Measurements from ENCODE around the gene CACNA1H.

CACNA1H gene

GRCh38 chr16:1152651-1153259 is at the start of gene CACNA1H:
TSS of gene CACNA1H (plus strand) at chr16:1153106. CDS start at chr16:1153738, 632 bp downstream.
- in situ Hi-C loops (cut with MboI; ENCODE audit: low sequenced_read_pairs) = no loop called here

- in situ Hi-C loops (cut with MboI; ENCODE audit: low sequenced_read_pairs) = no loop called here
These were observed 49.3 kb upstream of the CACNA1H start for GRCh38 chr16:1103636-1103980.

- in situ Hi-C loops (cut with MboI; ENCODE audit: low sequenced_read_pairs) = no loop called here
These were observed 46.9 kb upstream of the CACNA1H start for GRCh38 chr16:1105888-1106620.

GRCh38 chr16:1106659-1107058 is 46.2 kb upstream of the CACNA1H start:
- in situ Hi-C loops (cut with MboI; ENCODE audit: low sequenced_read_pairs) = no loop called here

GRCh38 chr16:1107141-1107540 is 45.8 kb upstream of the CACNA1H start:
- in situ Hi-C loops (cut with MboI; ENCODE audit: low sequenced_read_pairs) = no loop called here

GRCh38 chr16:1107731-1108130 is 45.2 kb upstream of the CACNA1H start:
- in situ Hi-C loops (cut with MboI; ENCODE audit: low sequenced_read_pairs) = no loop called here

GRCh38 chr16:1108299-1109252 is 44.3 kb upstream of the CACNA1H start:
- in situ Hi-C loops (cut with MboI; ENCODE audit: low sequenced_read_pairs) = no loop called here

- in situ Hi-C loops (cut with MboI; ENCODE audit: low sequenced_read_pairs) = no loop called here
These were observed 43.3 kb upstream of the CACNA1H start for GRCh38 chr16:1109648-1110047.

- in situ Hi-C loops (cut with MboI; ENCODE audit: low sequenced_read_pairs) = no loop called here
These were observed 40.3 kb upstream of the CACNA1H start for GRCh38 chr16:1112506-1113184.

GRCh38 chr16:1113489-1113888 is 39.4 kb upstream of the CACNA1H start:
- in situ Hi-C loops (cut with MboI; ENCODE audit: low sequenced_read_pairs) = no loop called here

- in situ Hi-C loops (cut with MboI; ENCODE audit: low sequenced_read_pairs) = no loop called here
These were observed 38.9 kb upstream of the CACNA1H start for GRCh38 chr16:1113889-1114526.

GRCh38 chr16:1116693-1117077 is 36.2 kb upstream of the CACNA1H start:
- in situ Hi-C loops (cut with MboI; ENCODE audit: low sequenced_read_pairs) = no loop called here

GRCh38 chr16:1117176-1117900 is 35.6 kb upstream of the CACNA1H start:
- in situ Hi-C loops (cut with MboI; ENCODE audit: low sequenced_read_pairs) = no loop called here

GRCh38 chr16:1117926-1118325 is 35.0 kb upstream of the CACNA1H start:
- in situ Hi-C loops (cut with MboI; ENCODE audit: low sequenced_read_pairs) = no loop called here

GRCh38 chr16:1119129-1119528 is 33.8 kb upstream of the CACNA1H start:
- in situ Hi-C loops (cut with MboI; ENCODE audit: low sequenced_read_pairs) = no loop called here

- in situ Hi-C loops (cut with MboI; ENCODE audit: low sequenced_read_pairs) = no loop called here
These were observed 32.9 kb upstream of the CACNA1H start for GRCh38 chr16:1119766-1120576.

- in situ Hi-C loops (cut with MboI; ENCODE audit: low sequenced_read_pairs) = no loop called here
These were observed 32.3 kb upstream of the CACNA1H start for GRCh38 chr16:1120577-1120941.

GRCh38 chr16:1121009-1121408 is 31.9 kb upstream of the CACNA1H start:
- in situ Hi-C loops (cut with MboI; ENCODE audit: low sequenced_read_pairs) = no loop called here

Data from HL-60/S4 (cell line).